ENCODE data around the gene KLF16. TPM values are rescaled to one million over a fixed set of nuclear protein-coding genes. Genes with fewer than 3 reads are reported as not detected.

KLF16 gene
- total and polyA plus RNA-seq, 2 experiments from 2014 or later = 8.9 to 20.2 TPM

- Mint-ChIP-seq H3K27me3 (ENCODE audit: insufficient read depth, low read depth, poor library complexity) (peaks cover 5% of the 10 kb centered on the region), H3K9me3 (no peaks in the 10 kb centered on the region), H3K4me3 (peak overlapping the region; percentile 98), H3K36me3 (ENCODE audit: low read depth) (peaks cover 4% of the 10 kb centered on the region; the same call in 2 of the 3 replicates), H3K4me1 (peaks cover 16% of the 10 kb centered on the region), H3K27ac (peak overlapping the region; percentile 9; the same call in 1 of the 2 replicates)
- Histone ChIP-seq H3K27me3 (ENCODE audit: insufficient read depth) (no peaks in the 10 kb centered on the region), H3K4me3 (peak overlapping the region; percentile 93), H4K20me1 (replicated peaks; ENCODE audit: insufficient read depth) (no peaks in the 10 kb centered on the region; the same call in 1 of the 2 replicates), H3K79me2 (replicated peaks; ENCODE audit: insufficient read depth) (peaks cover 31% of the 10 kb centered on the region), H3F3A (replicated peaks; ENCODE audit: low read depth) (peaks cover 9% of the 10 kb centered on the region; the same call in 1 of the 2 replicates), H3K9me2 (ENCODE audit: insufficient read depth) (no peaks in the 10 kb centered on the region), H2AFZ (no peak overlapping the region), H3K27ac (ENCODE audit: low read depth) (0 out of 2 replicates have a peak overlapping the region, but pooled peaks have one; percentile 5), H3K36me3 (ENCODE audit: insufficient read depth) (no peaks in the 10 kb centered on the region), H3K4me2 (peak overlapping the region; percentile 99), H3K4me1 (ENCODE audit: insufficient read depth) (peaks cover 16% of the 10 kb centered on the region)
- no peak for ATAC-seq
- no peak for TF ChIP-seq ZNF331 (CRISPR knock-in tag; IDR thresholded peaks at IDR 0.05; ENCODE audit: low read depth)
- no peak for TF ChIP-seq JUNB (IDR thresholded peaks at IDR 0.05; ENCODE audit: unreplicated experiment)
- TF ChIP-seq REST (IDR thresholded peaks at IDR 0.05; ENCODE audit: unreplicated experiment) = no peak
- no peak for TF ChIP-seq NANOG (IDR thresholded peaks at IDR 0.05; ENCODE audit: borderline replicate concordance)
- TF ChIP-seq EZH2 (IDR thresholded peaks at IDR 0.05; ENCODE audit: low read depth, unreplicated experiment) = no peak
- no peak for TF ChIP-seq POLR2AphosphoS5 (IDR thresholded peaks at IDR 0.05; ENCODE audit: low read depth)
- no peak for TF ChIP-seq EZH2phosphoT487 (IDR thresholded peaks at IDR 0.05; ENCODE audit: unreplicated experiment)
- TF ChIP-seq, protein P1, sequence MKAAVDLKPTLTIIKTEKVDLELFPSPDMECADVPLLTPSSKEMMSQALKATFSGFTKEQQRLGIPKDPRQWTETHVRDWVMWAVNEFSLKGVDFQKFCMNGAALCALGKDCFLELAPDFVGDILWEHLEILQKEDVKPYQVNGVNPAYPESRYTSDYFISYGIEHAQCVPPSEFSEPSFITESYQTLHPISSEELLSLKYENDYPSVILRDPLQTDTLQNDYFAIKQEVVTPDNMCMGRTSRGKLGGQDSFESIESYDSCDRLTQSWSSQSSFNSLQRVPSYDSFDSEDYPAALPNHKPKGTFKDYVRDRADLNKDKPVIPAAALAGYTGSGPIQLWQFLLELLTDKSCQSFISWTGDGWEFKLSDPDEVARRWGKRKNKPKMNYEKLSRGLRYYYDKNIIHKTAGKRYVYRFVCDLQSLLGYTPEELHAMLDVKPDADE (IDR thresholded peaks at IDR 0.05) = no peak
- no peak for TF ChIP-seq ZNF114 (CRISPR knock-in tag; IDR thresholded peaks at IDR 0.05)
- TF ChIP-seq, protein P2, sequence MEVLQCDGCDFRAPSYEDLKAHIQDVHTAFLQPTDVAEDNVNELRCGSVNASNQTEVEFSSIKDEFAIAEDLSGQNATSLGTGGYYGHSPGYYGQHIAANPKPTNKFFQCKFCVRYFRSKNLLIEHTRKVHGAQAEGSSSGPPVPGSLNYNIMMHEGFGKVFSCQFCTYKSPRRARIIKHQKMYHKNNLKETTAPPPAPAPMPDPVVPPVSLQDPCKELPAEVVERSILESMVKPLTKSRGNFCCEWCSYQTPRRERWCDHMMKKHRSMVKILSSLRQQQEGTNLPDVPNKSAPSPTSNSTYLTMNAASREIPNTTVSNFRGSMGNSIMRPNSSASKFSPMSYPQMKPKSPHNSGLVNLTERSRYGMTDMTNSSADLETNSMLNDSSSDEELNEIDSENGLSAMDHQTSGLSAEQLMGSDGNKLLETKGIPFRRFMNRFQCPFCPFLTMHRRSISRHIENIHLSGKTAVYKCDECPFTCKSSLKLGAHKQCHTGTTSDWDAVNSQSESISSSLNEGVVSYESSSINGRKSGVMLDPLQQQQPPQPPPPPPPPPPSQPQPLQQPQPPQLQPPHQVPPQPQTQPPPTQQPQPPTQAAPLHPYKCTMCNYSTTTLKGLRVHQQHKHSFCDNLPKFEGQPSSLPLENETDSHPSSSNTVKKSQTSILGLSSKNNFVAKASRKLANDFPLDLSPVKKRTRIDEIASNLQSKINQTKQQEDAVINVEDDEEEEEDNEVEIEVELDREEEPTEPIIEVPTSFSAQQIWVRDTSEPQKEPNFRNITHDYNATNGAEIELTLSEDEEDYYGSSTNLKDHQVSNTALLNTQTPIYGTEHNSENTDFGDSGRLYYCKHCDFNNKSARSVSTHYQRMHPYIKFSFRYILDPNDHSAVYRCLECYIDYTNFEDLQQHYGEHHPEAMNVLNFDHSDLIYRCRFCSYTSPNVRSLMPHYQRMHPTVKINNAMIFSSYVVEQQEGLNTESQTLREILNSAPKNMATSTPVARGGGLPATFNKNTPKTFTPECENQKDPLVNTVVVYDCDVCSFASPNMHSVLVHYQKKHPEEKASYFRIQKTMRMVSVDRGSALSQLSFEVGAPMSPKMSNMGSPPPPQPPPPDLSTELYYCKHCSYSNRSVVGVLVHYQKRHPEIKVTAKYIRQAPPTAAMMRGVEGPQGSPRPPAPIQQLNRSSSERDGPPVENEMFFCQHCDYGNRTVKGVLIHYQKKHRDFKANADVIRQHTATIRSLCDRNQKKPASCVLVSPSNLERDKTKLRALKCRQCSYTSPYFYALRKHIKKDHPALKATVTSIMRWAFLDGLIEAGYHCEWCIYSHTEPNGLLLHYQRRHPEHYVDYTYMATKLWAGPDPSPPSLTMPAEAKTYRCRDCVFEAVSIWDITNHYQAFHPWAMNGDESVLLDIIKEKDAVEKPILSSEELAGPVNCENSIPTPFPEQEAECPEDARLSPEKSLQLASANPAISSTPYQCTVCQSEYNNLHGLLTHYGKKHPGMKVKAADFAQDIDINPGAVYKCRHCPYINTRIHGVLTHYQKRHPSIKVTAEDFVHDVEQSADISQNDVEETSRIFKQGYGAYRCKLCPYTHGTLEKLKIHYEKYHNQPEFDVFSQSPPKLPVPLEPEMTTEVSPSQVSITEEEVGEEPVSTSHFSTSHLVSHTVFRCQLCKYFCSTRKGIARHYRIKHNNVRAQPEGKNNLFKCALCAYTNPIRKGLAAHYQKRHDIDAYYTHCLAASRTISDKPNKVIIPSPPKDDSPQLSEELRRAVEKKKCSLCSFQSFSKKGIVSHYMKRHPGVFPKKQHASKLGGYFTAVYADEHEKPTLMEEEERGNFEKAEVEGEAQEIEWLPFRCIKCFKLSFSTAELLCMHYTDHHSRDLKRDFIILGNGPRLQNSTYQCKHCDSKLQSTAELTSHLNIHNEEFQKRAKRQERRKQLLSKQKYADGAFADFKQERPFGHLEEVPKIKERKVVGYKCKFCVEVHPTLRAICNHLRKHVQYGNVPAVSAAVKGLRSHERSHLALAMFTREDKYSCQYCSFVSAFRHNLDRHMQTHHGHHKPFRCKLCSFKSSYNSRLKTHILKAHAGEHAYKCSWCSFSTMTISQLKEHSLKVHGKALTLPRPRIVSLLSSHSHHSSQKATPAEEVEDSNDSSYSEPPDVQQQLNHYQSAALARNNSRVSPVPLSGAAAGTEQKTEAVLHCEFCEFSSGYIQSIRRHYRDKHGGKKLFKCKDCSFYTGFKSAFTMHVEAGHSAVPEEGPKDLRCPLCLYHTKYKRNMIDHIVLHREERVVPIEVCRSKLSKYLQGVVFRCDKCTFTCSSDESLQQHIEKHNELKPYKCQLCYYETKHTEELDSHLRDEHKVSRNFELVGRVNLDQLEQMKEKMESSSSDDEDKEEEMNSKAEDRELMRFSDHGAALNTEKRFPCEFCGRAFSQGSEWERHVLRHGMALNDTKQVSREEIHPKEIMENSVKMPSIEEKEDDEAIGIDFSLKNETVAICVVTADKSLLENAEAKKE (CRISPR knock-in tag; IDR thresholded peaks at IDR 0.05) = no peak
- TF ChIP-seq, protein P3, sequence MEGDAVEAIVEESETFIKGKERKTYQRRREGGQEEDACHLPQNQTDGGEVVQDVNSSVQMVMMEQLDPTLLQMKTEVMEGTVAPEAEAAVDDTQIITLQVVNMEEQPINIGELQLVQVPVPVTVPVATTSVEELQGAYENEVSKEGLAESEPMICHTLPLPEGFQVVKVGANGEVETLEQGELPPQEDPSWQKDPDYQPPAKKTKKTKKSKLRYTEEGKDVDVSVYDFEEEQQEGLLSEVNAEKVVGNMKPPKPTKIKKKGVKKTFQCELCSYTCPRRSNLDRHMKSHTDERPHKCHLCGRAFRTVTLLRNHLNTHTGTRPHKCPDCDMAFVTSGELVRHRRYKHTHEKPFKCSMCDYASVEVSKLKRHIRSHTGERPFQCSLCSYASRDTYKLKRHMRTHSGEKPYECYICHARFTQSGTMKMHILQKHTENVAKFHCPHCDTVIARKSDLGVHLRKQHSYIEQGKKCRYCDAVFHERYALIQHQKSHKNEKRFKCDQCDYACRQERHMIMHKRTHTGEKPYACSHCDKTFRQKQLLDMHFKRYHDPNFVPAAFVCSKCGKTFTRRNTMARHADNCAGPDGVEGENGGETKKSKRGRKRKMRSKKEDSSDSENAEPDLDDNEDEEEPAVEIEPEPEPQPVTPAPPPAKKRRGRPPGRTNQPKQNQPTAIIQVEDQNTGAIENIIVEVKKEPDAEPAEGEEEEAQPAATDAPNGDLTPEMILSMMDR (conservative IDR thresholded peaks at IDR 0.05; ENCODE audit: low read depth in 2 of 2) = no peak
- no peak for TF ChIP-seq STAT1 (IDR thresholded peaks at IDR 0.05; ENCODE audit: unreplicated experiment)
- TF ChIP-seq CREB1 (CRISPR knock-in tag; IDR thresholded peaks at IDR 0.05; ENCODE audit: low read depth) = no peak
- no peak for DNase-seq (ENCODE audit: low spot score)
Observed at GRCh38 chr19:1873524-1874473, 10.4 kb upstream of the KLF16 start.

All from GM23338 (cell line).